PFSK-1 (cell line): ENCODE measurements around the gene USP4.

ENCODE experiments used
- FOXP2 ChIP-seq: optimal IDR thresholded peaks from 2 replicates; pipeline ENCODE3; 2011; ENCODE audit warnings: borderline replicate concordance, control low read depth, inconsistent platforms; ENCODE audit not compliant: insufficient read depth; ENCODE audit errors: extremely low read length, extremely low read depth
- POLR2AphosphoS5 ChIP-seq: IDR thresholded peaks from 2 replicates; pipeline ENCODE4 v1.6.1; 2012; ENCODE audit warnings: low read depth, mild to moderate bottlenecking, control low read depth, low read length, moderate library complexity
- SIN3A ChIP-seq: IDR thresholded peaks from 2 replicates; pipeline ENCODE4 v1.6.1; 2012; ENCODE audit warnings: mild to moderate bottlenecking, low read length, moderate library complexity, borderline replicate concordance; ENCODE audit not compliant: insufficient read depth
- TAF1 ChIP-seq: IDR thresholded peaks from 2 replicates; pipeline ENCODE4 v1.6.1; 2012; ENCODE audit warnings: low read length, control low read depth, borderline replicate concordance; ENCODE audit not compliant: insufficient read depth
- TF ChIP-seq, protein P1 (sequence below), 2 experiments: IDR thresholded peaks; 2 replicates each; pipeline versions ENCODE4 v1.6.1 to v1.8.0; 2011 to 2012; ENCODE audit warnings: low read depth in 2 of 2, low read length in 2 of 2, control low read depth in 1 of 2, inconsistent platforms in 1 of 2, mild to moderate bottlenecking in 1 of 2, moderate library complexity in 1 of 2; ENCODE audit not compliant: insufficient read depth in 1 of 2

USP4 gene

DNA sequence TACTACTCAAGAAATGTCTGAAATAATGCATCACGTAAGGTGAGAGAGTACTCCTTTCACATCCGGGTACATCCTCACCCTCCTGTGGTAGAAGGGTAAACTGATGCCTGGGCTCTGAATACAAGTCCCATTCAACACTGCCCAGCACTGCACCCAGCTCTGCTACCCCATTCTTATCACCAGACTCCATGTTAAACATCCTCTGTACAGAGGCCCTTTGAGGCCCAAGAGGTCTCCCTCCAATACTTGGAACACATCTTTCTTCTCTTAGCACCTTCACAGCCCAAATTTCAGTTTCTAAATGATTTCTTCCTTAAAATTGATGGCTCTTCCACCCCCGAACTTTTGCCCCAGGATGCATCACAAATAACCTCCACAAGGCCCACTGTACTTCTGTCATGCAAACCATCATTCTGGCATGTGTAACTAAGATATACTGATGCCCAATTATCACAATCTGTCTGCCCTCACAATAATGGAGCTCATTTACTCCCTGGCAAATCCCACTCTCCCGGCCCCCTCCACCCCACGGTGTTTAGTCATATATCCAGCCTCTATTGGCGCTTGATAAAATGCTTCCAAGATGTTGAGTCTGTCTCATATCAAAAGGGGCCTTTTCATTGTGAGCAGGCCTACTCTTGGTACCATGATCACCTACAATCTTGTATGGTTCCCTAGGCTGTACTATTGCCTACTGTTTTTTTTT, 30.9 kb upstream of the USP4 start:
- TF ChIP-seq SIN3A: no peak
- no peak for TF ChIP-seq TAF1
- no peak for TF ChIP-seq POLR2AphosphoS5
- TF ChIP-seq, protein P1, sequence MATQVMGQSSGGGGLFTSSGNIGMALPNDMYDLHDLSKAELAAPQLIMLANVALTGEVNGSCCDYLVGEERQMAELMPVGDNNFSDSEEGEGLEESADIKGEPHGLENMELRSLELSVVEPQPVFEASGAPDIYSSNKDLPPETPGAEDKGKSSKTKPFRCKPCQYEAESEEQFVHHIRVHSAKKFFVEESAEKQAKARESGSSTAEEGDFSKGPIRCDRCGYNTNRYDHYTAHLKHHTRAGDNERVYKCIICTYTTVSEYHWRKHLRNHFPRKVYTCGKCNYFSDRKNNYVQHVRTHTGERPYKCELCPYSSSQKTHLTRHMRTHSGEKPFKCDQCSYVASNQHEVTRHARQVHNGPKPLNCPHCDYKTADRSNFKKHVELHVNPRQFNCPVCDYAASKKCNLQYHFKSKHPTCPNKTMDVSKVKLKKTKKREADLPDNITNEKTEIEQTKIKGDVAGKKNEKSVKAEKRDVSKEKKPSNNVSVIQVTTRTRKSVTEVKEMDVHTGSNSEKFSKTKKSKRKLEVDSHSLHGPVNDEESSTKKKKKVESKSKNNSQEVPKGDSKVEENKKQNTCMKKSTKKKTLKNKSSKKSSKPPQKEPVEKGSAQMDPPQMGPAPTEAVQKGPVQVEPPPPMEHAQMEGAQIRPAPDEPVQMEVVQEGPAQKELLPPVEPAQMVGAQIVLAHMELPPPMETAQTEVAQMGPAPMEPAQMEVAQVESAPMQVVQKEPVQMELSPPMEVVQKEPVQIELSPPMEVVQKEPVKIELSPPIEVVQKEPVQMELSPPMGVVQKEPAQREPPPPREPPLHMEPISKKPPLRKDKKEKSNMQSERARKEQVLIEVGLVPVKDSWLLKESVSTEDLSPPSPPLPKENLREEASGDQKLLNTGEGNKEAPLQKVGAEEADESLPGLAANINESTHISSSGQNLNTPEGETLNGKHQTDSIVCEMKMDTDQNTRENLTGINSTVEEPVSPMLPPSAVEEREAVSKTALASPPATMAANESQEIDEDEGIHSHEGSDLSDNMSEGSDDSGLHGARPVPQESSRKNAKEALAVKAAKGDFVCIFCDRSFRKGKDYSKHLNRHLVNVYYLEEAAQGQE (IDR thresholded peaks at IDR 0.05; ENCODE audit: insufficient read depth in 1 of 2, low read depth in 2 of 2, low read length in 2 of 2): no peak
- TF ChIP-seq FOXP2: no peak

DNA sequence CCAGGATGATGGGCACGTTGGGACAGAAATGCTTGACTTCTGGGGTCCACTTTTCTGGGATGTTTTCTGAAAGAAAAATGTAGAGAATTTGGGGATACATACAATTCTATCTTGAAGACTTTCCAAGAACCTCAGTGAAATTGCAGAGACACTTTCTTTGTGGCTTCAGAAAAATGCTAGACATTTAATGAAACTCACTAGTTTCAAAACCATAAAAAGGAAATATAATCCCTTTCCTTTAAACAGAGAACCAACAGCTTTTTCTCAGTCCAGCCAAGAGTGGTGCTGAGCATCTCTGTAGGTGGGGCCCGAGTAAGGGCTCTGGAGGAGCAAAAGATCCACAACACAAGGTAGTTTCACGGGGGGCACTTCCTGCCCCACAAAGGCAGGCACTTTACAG, 22.7 kb upstream of the USP4 start:
- no peak for TF ChIP-seq TAF1
- no peak for TF ChIP-seq FOXP2
- no peak for TF ChIP-seq SIN3A
- no peak for TF ChIP-seq POLR2AphosphoS5
- TF ChIP-seq, protein P1 (IDR thresholded peaks at IDR 0.05; ENCODE audit: insufficient read depth in 1 of 2, low read depth in 2 of 2, low read length in 2 of 2): no peak

DNA sequence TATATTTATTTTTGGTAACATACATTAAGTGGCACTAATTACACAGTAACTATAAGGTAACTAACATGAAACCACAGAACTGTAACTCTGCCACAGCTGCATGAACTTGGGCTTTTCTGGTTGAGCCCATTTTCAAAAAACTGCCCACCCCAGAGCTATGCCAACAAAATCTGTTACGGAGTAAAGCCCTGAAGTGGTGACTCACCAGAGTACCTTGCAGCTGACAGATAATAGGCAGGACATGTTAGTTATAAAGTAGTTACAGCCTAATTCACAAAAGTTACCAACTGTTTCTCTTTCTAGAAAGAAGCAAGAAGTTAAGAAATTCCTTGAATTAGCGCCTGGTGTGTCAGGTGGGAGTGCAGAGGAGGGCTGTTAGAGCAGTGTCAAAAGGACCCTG, 19.8 kb upstream of the USP4 start:
- TF ChIP-seq, protein P1 (IDR thresholded peaks at IDR 0.05; ENCODE audit: insufficient read depth in 1 of 2, low read depth in 2 of 2, low read length in 2 of 2): no peak
- TF ChIP-seq FOXP2 (no peak), SIN3A (no peak), POLR2AphosphoS5 (no peak), TAF1 (no peak)

DNA sequence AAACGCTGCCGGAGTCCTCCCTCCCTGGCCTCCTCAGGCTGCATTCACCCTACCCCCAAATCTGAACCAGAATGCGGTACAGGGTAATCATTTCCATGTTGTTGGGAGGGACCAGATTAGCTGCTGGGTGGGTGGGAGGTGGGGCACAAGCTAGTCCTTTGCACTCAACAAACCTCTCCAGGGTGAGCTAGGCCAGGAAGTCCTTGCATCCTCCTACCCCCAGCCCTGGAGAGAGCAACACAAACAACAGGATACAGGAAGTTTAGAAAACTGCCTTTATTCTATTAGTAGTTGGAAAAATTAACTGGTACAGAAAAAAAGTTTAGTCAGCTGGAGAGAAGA, 19.0 kb upstream of the USP4 start:
- TF ChIP-seq TAF1 (no peak), FOXP2 (no peak), POLR2AphosphoS5 (no peak), SIN3A (no peak)
- TF ChIP-seq, protein P1 (IDR thresholded peaks at IDR 0.05; ENCODE audit: insufficient read depth in 1 of 2, low read depth in 2 of 2, low read length in 2 of 2): no peak
